ENCODE measurements around the gene ADH4.
"Not testable (repeated sequence)": the region's sequence is repeated elsewhere in the genome, so short reads cannot be mapped to it uniquely, and the experiment has no call there.

The ADH4 gene

GRCh38 chr4:99088481-99089365, 55.4 kb downstream of the ADH4 start, which contains the start of gene ADH5:
Gene ADH5 (minus strand): TSS chr4:99088788. CDS start chr4:99088700, 88 bp downstream.
- DNase-seq: peak; percentile 78
- in situ Hi-C loops (cut with MboI; ENCODE audit: low pct_unique_long_range_greater_than_20kb, low sequenced_read_pairs): no loop called here

- in situ Hi-C loops (cut with MboI; ENCODE audit: low pct_unique_long_range_greater_than_20kb, low sequenced_read_pairs): no loop called here
- peak; percentile 45 for DNase-seq
Observed at GRCh38 chr4:99088023-99088449, 56.1 kb downstream of the ADH4 start.

- DNase-seq: no peak
- in situ Hi-C loops (cut with MboI; ENCODE audit: low pct_unique_long_range_greater_than_20kb, low sequenced_read_pairs): no loop called here
Observed at GRCh38 chr4:99084595-99084994, 59.5 kb downstream of the ADH4 start.

- no peak for DNase-seq
- in situ Hi-C loops (cut with MboI; ENCODE audit: low pct_unique_long_range_greater_than_20kb, low sequenced_read_pairs): no loop called here
Observed at GRCh38 chr4:99082192-99082591, 61.9 kb downstream of the ADH4 start.

GRCh38 chr4:99080869-99081268, 63.2 kb downstream of the ADH4 start:
- DNase-seq; in situ Hi-C loops (cut with MboI; ENCODE audit: low pct_unique_long_range_greater_than_20kb, low sequenced_read_pairs): not testable (repeated sequence)

- DNase-seq: no peak
- in situ Hi-C loops (cut with MboI; ENCODE audit: low pct_unique_long_range_greater_than_20kb, low sequenced_read_pairs): no loop called here
Observed at GRCh38 chr4:99079625-99080295, 64.3 kb downstream of the ADH4 start.

- in situ Hi-C loops (cut with MboI; ENCODE audit: low pct_unique_long_range_greater_than_20kb, low sequenced_read_pairs): no loop called here
- no peak for DNase-seq
Observed at GRCh38 chr4:99078931-99079624, 65.0 kb downstream of the ADH4 start.

GRCh38 chr4:99078336-99078735, 65.8 kb downstream of the ADH4 start:
- no peak for DNase-seq
- in situ Hi-C loops (cut with MboI; ENCODE audit: low pct_unique_long_range_greater_than_20kb, low sequenced_read_pairs): no loop called here

GRCh38 chr4:99077177-99077576, 66.9 kb downstream of the ADH4 start:
- no peak for DNase-seq
- in situ Hi-C loops (cut with MboI; ENCODE audit: low pct_unique_long_range_greater_than_20kb, low sequenced_read_pairs): no loop called here

GRCh38 chr4:99076292-99076976, 67.7 kb downstream of the ADH4 start:
- no peak for DNase-seq
- in situ Hi-C loops (cut with MboI; ENCODE audit: low pct_unique_long_range_greater_than_20kb, low sequenced_read_pairs): no loop called here

- in situ Hi-C loops (cut with MboI; ENCODE audit: low pct_unique_long_range_greater_than_20kb, low sequenced_read_pairs): no loop called here
- DNase-seq: no peak
Observed at GRCh38 chr4:99074816-99075215, 69.3 kb downstream of the ADH4 start.
